Neuronal stem cell (in vitro differentiated cells): ENCODE measurements around the gene ABCB11.

Experiments
- DNase-seq: peaks from one replicate; pipeline ENCODE4 v3.0.0-alpha.2; 2013; ENCODE audit warnings: low spot score
- H2AFZ ChIP-seq: one replicate; pipeline ENCODE4 v1.6.1; 2013; ENCODE audit warnings: mild to moderate bottlenecking, low read length, inconsistent platforms
- H2AK5ac ChIP-seq: 2 replicates; pipeline ENCODE4 v1.6.1; 2013; ENCODE audit warnings: low read depth, mild to moderate bottlenecking, inconsistent platforms, low read length, moderate library complexity, mixed read lengths
- H2BK120ac ChIP-seq: 2 replicates; pipeline ENCODE4 v1.6.1; 2013; ENCODE audit warnings: low read depth, mild to moderate bottlenecking, inconsistent platforms, low read length, moderate library complexity, mixed read lengths
- H2BK12ac ChIP-seq: one replicate; pipeline ENCODE4 v1.6.1; 2013; ENCODE audit warnings: low read length, inconsistent platforms
- H2BK15ac ChIP-seq: 2 replicates; pipeline ENCODE4 v1.6.1; 2013; ENCODE audit warnings: mild to moderate bottlenecking, low read length, inconsistent platforms, mixed read lengths
- H2BK5ac ChIP-seq: one replicate; pipeline ENCODE4 v1.6.1; 2013; ENCODE audit warnings: inconsistent platforms, mild to moderate bottlenecking, low read length, moderate library complexity
- H3K14ac ChIP-seq: one replicate; pipeline ENCODE4 v1.6.1; 2013; ENCODE audit warnings: low read length, inconsistent platforms
- H3K18ac ChIP-seq: 2 replicates; pipeline ENCODE4 v1.6.1; 2013; ENCODE audit warnings: low read length, inconsistent platforms
- H3K23ac ChIP-seq: 2 replicates; pipeline ENCODE4 v1.6.1; 2013; ENCODE audit warnings: low read depth, mild to moderate bottlenecking, mixed read lengths, low read length, inconsistent platforms; ENCODE audit not compliant: poor library complexity
- H3K27ac ChIP-seq: replicated peaks from 3 replicates; pipeline ENCODE4 v1.5.1; 2013; ENCODE audit warnings: low read length, inconsistent platforms
- H3K27me3 ChIP-seq, 3 experiments: 2 replicates each; pipeline ENCODE4 v1.6.1; 2013; ENCODE audit warnings: low read length in 3 of 3, mild to moderate bottlenecking in 2 of 3, inconsistent platforms in 1 of 3, low read depth in 1 of 3, mixed read lengths in 1 of 3, moderate library complexity in 1 of 3; ENCODE audit not compliant: control insufficient read depth in 3 of 3, insufficient read depth in 3 of 3
- H3K36me3 ChIP-seq, 2 donors: replicated peaks in 1 of 2; 2 replicates each; pipeline ENCODE4 v1.6.1; 2013; ENCODE audit warnings: low read length in 2 of 2; ENCODE audit not compliant: control insufficient read depth in 2 of 2, insufficient read depth in 2 of 2
- H3K4ac ChIP-seq: 2 replicates; pipeline ENCODE4 v1.6.1; 2013; ENCODE audit warnings: inconsistent platforms, mild to moderate bottlenecking, low read length, moderate library complexity
- H3K4me1 ChIP-seq, 2 donors: 1 replicate in 1 of 2; 2 replicates in 1 of 2; pipeline ENCODE4 v1.6.1; 2013; ENCODE audit warnings: low read length in 2 of 2, low read depth in 1 of 2; ENCODE audit not compliant: control insufficient read depth in 2 of 2, insufficient read depth in 1 of 2
- H3K4me2 ChIP-seq: one replicate; pipeline ENCODE4 v1.6.1; 2013; ENCODE audit warnings: mild to moderate bottlenecking, low read length, inconsistent platforms; ENCODE audit not compliant: insufficient read depth, poor library complexity, severe bottlenecking
- H3K4me3 ChIP-seq, 2 donors: 2 replicates each; pipeline ENCODE4 v1.5.1; 2013; ENCODE audit warnings: low read length in 2 of 2, mild to moderate bottlenecking in 2 of 2, inconsistent platforms in 1 of 2, moderate library complexity in 1 of 2
- H3K79me1 ChIP-seq: one replicate; pipeline ENCODE4 v1.6.1; 2013; ENCODE audit warnings: low read depth, mild to moderate bottlenecking, inconsistent platforms, low read length, moderate library complexity
- H3K9ac ChIP-seq: one replicate; pipeline ENCODE4 v1.6.1; 2013; ENCODE audit warnings: mild to moderate bottlenecking, low read depth, low read length, inconsistent platforms; ENCODE audit not compliant: poor library complexity
- H3K9me3 ChIP-seq, 2 donors: replicated peaks in 1 of 2; 2 replicates each; pipeline versions ENCODE3 to v1.6.1; 2013; ENCODE audit warnings: low read length in 2 of 2, mild to moderate bottlenecking in 2 of 2, inconsistent platforms in 1 of 2, low read depth in 1 of 2, mixed read lengths in 1 of 2, moderate library complexity in 1 of 2; ENCODE audit not compliant: control insufficient read depth in 2 of 2, insufficient read depth in 1 of 2
- H4K8ac ChIP-seq: one replicate; pipeline ENCODE4 v1.6.1; 2013; ENCODE audit warnings: low read depth, mild to moderate bottlenecking, inconsistent platforms, low read length, moderate library complexity
- H4K91ac ChIP-seq: one replicate; pipeline ENCODE4 v1.6.1; 2013; ENCODE audit warnings: low read length, low read depth, mild to moderate bottlenecking, inconsistent platforms; ENCODE audit not compliant: poor library complexity
- WGBS, 2 donors: extraction: QIAGEN DNeasy Blood & Tissue Kit; methylation state at CpG; one replicate each; pipeline ENCODE4 v1.1.7; 2013; ENCODE audit warnings: missing lambda C conversion rate in 2 of 2, mixed read lengths in 1 of 2; ENCODE audit not compliant: insufficient read length in 2 of 2, insufficient replicate concordance in 1 of 2; ENCODE audit errors: extremely low coverage in 2 of 2; 5-methylcytosine and 5-hydroxymethylcytosine counted together

ABCB11 gene

GRCh38 chr2:168956392-168956791, 74.7 kb downstream of the ABCB11 start:
- Histone ChIP-seq H3K9ac (no peak overlapping the region), H2BK5ac (no peak overlapping the region), H3K9me3 (no peaks in the 10 kb centered on the region), H3K18ac (no peak overlapping the region), H3K4me2 (no peak overlapping the region), H2BK12ac (no peak overlapping the region), H2AFZ (no peak overlapping the region), H3K27ac (no peak overlapping the region), H3K4me3 (no peak overlapping the region), H3K4ac (no peak overlapping the region), H3K27me3 (no peaks in the 10 kb centered on the region), H2BK120ac (no peak overlapping the region), H3K14ac (no peak overlapping the region), H3K36me3 (no peaks in the 10 kb centered on the region), H2AK5ac (no peak overlapping the region), H3K4me1 (no peaks in the 10 kb centered on the region), H4K91ac (no peak overlapping the region), H2BK15ac (no peak overlapping the region), H4K8ac (no peak overlapping the region), H3K79me1 (no peaks in the 10 kb centered on the region), H3K23ac (no peak overlapping the region)
- no CpG with 5 or more reads among the region's 2 CpGs for WGBS, 2 donors
- no peak for DNase-seq

GRCh38 chr2:168955321-168955720, 75.8 kb downstream of the ABCB11 start:
- no peak overlapping the region for H3K23ac ChIP-seq
- no peaks in the 10 kb centered on the region for H3K9me3 ChIP-seq
- H3K4me1 ChIP-seq: no peaks in the 10 kb centered on the region
- H3K4ac ChIP-seq: no peak overlapping the region
- H3K27ac ChIP-seq: no peak overlapping the region
- H4K8ac ChIP-seq: no peak overlapping the region
- no peak overlapping the region for H4K91ac ChIP-seq
- no peak overlapping the region for H3K14ac ChIP-seq
- H3K9ac ChIP-seq: no peak overlapping the region
- H3K36me3 ChIP-seq: no peaks in the 10 kb centered on the region
- H2BK120ac ChIP-seq: no peak overlapping the region
- DNase-seq: no peak
- H3K18ac ChIP-seq: no peak overlapping the region
- H2BK12ac ChIP-seq: no peak overlapping the region
- no peaks in the 10 kb centered on the region for H3K79me1 ChIP-seq
- no peak overlapping the region for H3K4me2 ChIP-seq
- no CpG with 5 or more reads among the region's 4 CpGs for WGBS, 2 donors
- no peak overlapping the region for H2AK5ac ChIP-seq
- no peak overlapping the region for H2BK15ac ChIP-seq
- H2BK5ac ChIP-seq: no peak overlapping the region
- H3K4me3 ChIP-seq: no peak overlapping the region
- H3K27me3 ChIP-seq: no peaks in the 10 kb centered on the region
- H2AFZ ChIP-seq: no peak overlapping the region

- Histone ChIP-seq H3K4ac (no peak overlapping the region), H3K79me1 (no peaks in the 10 kb centered on the region), H3K23ac (no peak overlapping the region), H3K4me3 (no peak overlapping the region), H3K27ac (no peak overlapping the region), H2BK5ac (no peak overlapping the region), H3K18ac (no peak overlapping the region), H2AK5ac (no peak overlapping the region), H3K14ac (no peak overlapping the region), H3K4me1 (no peaks in the 10 kb centered on the region), H2BK15ac (no peak overlapping the region), H4K8ac (no peak overlapping the region), H2AFZ (no peak overlapping the region), H3K4me2 (no peak overlapping the region), H4K91ac (no peak overlapping the region), H2BK12ac (no peak overlapping the region), H2BK120ac (no peak overlapping the region), H3K36me3 (no peaks in the 10 kb centered on the region), H3K27me3 (no peaks in the 10 kb centered on the region), H3K9ac (no peak overlapping the region), H3K9me3 (no peaks in the 10 kb centered on the region)
- no peak for DNase-seq
These were observed 76.9 kb downstream of the ABCB11 start for GRCh38 chr2:168954256-168954655.

DNA sequence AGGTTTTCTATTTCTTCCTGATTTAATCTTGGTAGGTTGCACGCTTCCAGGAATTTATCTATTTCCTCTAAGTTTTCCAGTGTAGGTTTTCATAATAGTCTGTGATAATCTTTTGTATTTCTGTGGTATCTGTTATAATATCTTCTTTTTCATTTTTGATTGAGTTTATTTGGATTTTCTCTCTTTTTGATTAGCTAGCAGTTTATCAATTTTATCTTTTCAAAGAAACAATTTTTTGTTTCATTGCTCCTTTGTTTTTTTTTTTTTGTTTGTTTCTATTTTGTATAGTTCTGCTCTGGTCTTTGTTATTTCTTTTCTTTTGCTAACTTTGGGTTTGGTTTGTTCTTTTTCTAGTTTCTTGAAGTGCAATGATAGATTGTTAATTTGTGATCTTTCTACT, 78.7 kb downstream of the ABCB11 start:
- Histone ChIP-seq H3K27me3 (no peaks in the 10 kb centered on the region), H3K27ac (no peak overlapping the region), H4K8ac (no peak overlapping the region), H3K4me2 (no peak overlapping the region), H4K91ac (no peak overlapping the region), H2AK5ac (no peak overlapping the region), H2AFZ (no peak overlapping the region), H3K23ac (no peak overlapping the region), H3K18ac (no peak overlapping the region), H3K4me1 (no peaks in the 10 kb centered on the region), H3K14ac (no peak overlapping the region), H3K79me1 (no peaks in the 10 kb centered on the region), H2BK12ac (no peak overlapping the region), H2BK15ac (no peak overlapping the region), H3K4ac (no peak overlapping the region), H3K9me3 (peaks cover 0 to 1% of the 10 kb centered on the region in 2 donors), H3K36me3 (no peaks in the 10 kb centered on the region), H2BK120ac (no peak overlapping the region), H2BK5ac (no peak overlapping the region), H3K4me3 (no peak overlapping the region), H3K9ac (no peak overlapping the region)
- WGBS, 2 donors: no CpG with 5 or more reads among the region's 1 CpG
- no peak for DNase-seq
